Stimulated activated CD8-positive, alpha-beta memory T cell treated with anti-CD3 and anti-CD28 coated beads, Interleukin-15, amount 100 ng/mL, for 4 hours (primary cell): ENCODE data around the gene PPP2R3C.
"Not testable (repeated sequence)": the region's sequence is repeated elsewhere in the genome, so short reads cannot be mapped to it uniquely, and the experiment has no call there.

Source experiments
- DNase-seq, 2 donors: peaks; one replicate each; pipeline ENCODE4 v3.0.0-alpha.2; 2020; ENCODE audit warnings: low read depth in 2 of 2

PPP2R3C gene

GRCh38 chr14:35124127-35124526 is 2.3 kb upstream of the PPP2R3C start:
- no peak for DNase-seq

- no peak for DNase-seq
These were observed 1.6 kb upstream of the PPP2R3C start for GRCh38 chr14:35123388-35123703.

- DNase-seq = no peak
These were observed 1.1 kb upstream of the PPP2R3C start for GRCh38 chr14:35122696-35123387.

- no peak for DNase-seq
These were observed 534 bp downstream of the PPP2R3C start for GRCh38 chr14:35121026-35121886.

- no peak for DNase-seq
These were observed 4.7 kb downstream of the PPP2R3C start for GRCh38 chr14:35117112-35117511.

- no peak for DNase-seq
These were observed 5.5 kb downstream of the PPP2R3C start for GRCh38 chr14:35116242-35116641.

- no peak for DNase-seq
These were observed 7.8 kb downstream of the PPP2R3C start for GRCh38 chr14:35114036-35114435.

GRCh38 chr14:35113308-35113950 is 8.4 kb downstream of the PPP2R3C start:
- no peak for DNase-seq

- DNase-seq = no peak
These were observed 9.1 kb downstream of the PPP2R3C start for GRCh38 chr14:35112641-35113040.

GRCh38 chr14:35107866-35108265 is 13.9 kb downstream of the PPP2R3C start:
- DNase-seq = no peak

GRCh38 chr14:35094645-35095044 is 27.1 kb downstream of the PPP2R3C start:
- not testable (repeated sequence) for DNase-seq

- no peak for DNase-seq
These were observed 33.3 kb downstream of the PPP2R3C start for GRCh38 chr14:35088514-35088913.

- DNase-seq = no peak
These were observed 36.3 kb downstream of the PPP2R3C start for GRCh38 chr14:35085441-35085840.

- no peak for DNase-seq
These were observed 38.1 kb downstream of the PPP2R3C start for GRCh38 chr14:35083530-35084150.

GRCh38 chr14:35079742-35080141 is 42.0 kb downstream of the PPP2R3C start:
- no peak for DNase-seq

- no peak for DNase-seq
These were observed 43.7 kb downstream of the PPP2R3C start for GRCh38 chr14:35078082-35078481.

GRCh38 chr14:35073486-35073885 is 48.3 kb downstream of the PPP2R3C start:
- no peak for DNase-seq

- DNase-seq = no peak
These were observed 49.6 kb downstream of the PPP2R3C start for GRCh38 chr14:35072226-35072625.

- DNase-seq = no peak
These were observed 53.4 kb downstream of the PPP2R3C start for GRCh38 chr14:35068238-35069012.

- not testable (repeated sequence) for DNase-seq
These were observed 56.1 kb downstream of the PPP2R3C start for GRCh38 chr14:35065731-35066130.

- not testable (repeated sequence) for DNase-seq
These were observed 60.5 kb downstream of the PPP2R3C start for GRCh38 chr14:35061113-35061791.
